ENCODE results near the gene UGT2A2.
"Not testable (repeated sequence)": the region's sequence is repeated elsewhere in the genome, so short reads cannot be mapped to it uniquely, and the experiment has no call there.

UGT2A2 gene

DNA sequence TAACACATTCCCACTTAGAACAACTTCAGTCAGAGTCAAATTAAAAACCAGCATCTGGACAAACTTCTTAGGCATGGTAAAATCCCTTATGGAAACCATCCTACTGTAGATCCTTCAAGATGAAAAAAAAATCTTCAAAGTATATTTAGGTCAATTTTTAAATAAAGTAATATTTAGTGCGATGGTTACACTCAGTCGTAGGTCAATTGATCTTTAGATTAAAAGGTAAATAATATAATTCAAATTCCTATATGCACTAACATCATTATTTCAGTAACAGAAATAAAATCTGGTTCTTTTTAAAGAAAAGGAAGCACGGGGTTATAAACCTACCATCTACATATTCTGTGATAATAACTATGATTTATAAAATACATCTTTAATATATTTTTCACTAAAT lies at the start of gene UGT2A2:
TSS of gene UGT2A2 (minus strand) at position 101 of the 400 bp plus-strand sequence. CDS start at position 99, 2 bp downstream.
- no peak for DNase-seq

DNA sequence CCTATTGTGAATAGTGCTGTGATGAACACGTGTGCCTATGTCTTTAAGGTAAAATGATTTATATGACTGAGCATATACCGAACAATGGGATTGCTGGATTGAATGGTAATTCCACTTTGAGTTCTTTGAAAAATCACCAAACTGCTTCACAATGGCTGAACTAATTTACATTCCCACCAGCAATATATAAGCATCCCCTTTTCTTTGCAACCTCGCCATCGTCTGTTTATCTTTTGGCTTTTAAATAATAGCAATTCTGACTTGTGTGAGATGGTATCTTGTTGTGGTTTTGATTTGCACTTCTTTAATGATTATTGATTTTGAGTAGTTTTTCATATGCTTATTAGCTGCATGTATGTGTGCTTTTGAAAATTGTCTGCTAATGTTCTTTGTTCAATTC lies 45.4 kb upstream of the UGT2A2 start:
- no peak for DNase-seq

DNA sequence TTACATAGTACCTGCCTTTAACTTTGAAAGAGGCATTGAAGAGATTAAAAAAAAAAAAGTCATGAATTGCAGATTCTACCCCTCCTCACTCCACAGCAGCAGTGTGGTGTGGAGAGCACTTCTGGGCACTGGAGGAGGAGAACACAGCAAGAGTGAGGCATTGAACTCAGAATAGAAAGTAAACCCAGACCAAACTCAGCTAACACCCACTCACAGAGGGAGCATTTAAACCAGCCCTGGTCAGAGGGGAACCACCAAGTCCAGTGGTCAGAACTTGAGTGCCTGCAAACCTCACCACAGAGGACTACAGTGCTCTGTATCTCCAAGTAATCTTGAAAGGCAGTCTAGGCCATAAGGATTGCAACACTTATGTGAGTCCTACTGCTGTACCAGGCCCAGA lies 29.2 kb upstream of the UGT2A2 start:
- DNase-seq: no peak

DNA sequence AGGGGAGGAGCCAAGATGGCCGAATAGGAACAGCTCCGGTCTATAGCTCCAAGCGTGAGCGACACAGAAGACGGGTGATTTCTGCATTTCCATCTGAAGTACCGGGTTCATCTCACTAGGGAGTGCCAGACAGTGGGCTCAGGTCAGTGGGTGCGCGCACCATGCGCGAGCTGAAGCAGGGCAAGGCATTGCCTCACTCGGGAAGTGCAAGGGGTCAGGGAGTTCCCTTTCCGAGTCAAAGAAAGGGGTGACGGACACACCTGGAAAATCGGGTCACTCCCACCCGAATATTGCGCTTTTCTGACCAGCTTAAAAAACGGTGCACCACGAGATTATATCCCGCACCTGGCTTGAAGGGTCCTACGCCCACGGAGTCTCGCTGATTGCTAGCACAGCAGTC lies 24.6 kb upstream of the UGT2A2 start:
- not testable (repeated sequence) for DNase-seq

DNA sequence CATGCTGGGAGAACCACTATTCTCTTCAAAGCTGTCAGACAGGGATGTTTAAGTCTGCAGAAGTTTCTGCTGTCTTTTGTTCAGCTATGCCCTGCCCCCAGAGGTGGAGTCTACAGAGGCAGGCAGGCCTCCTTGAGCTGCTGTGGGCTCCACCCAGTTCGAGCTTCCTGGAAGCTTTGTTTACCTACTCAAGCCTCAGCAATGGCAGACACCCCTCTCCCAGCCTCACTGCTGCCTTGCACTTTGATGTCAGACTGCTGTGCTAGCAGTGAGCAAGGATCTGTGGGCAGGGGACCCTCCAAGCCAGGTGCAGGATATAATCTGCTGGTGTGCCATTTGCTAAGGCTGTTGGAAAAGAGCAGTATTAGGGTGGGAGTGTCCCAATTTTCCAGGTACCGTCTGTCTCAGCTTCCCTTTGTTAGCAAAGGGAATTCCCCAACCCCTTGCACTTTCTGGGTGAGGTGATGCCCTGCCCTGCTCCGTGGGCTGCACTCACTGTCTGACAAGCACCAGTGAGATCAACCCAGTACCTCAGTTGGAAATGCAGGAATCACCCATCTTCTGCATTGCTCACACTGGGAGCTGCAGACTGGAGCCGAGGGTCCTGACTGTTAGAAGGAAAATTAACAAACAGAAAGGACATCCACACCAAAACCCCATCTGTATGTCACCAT lies 21.8 kb upstream of the UGT2A2 start:
- not testable (repeated sequence) for DNase-seq

DNA sequence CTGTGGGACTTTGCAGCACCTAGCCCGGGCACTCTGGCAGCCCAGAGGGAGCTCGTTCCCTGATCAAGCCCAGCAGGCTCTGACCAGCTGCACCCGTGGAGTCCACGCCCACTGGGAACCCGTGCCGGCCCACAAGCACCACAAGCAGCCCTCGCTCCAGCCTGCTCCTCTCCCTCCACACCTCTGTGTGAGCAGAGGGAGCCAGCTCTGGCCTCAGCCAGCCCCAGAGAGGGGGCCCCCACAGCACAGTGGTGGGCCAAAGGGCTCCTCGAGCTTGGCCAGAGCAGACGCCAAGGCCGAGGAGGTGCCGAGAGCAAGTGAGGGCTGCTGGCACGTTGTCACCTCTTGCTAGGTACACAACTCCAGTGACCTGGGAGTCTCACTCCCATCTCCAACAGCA lies 18.7 kb upstream of the UGT2A2 start:
- DNase-seq: no peak

DNA sequence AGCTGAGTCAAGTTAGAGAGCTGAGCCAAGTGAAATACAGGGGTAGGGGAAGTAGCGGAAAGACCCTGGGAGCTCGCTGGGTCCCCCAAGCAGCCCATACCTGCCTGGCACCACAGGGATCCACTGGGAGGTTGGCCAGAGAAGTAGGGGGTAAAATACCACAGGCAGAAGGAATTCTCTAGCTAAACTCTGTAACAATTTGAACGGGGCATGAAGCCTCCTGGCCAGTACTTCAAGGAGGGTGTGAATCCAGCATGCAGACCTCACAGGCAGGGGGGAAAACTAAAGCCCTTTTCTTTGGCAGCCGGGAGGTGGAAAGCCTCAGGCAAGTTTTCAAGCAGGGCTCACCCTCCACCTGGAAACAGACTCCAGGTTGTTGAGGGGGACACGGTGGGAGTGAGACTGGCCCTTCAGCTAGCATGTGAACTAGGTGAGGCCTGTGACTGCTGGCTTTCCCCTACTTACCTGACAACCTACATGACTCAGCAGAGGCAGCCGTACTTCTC lies 17.3 kb upstream of the UGT2A2 start:
- no peak for DNase-seq

DNA sequence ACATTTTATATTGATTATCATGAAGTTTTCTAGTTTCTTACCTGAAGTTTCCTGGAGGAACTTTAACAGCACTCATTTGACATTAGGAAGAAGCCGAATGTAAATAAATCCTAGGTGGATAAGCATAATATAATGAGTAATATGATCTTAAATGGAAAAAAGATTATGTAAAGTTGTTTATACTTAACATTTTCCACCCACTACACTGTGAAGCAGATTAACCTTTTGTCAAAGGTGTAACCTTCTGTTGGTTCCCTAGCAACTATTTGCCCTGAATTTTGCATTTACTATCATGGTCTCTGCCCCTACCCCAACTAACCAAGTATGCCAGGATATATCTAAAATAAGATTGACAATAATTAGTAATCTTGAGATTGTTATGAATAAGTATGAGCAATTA lies 13.7 kb upstream of the UGT2A2 start, which contains the start of gene UGT2A1:
TSS of gene UGT2A1 (minus strand) at position 101 of the 400 bp plus-strand sequence. CDS start 5,603 bp downstream, outside the sequence.
- DNase-seq: no peak

DNA sequence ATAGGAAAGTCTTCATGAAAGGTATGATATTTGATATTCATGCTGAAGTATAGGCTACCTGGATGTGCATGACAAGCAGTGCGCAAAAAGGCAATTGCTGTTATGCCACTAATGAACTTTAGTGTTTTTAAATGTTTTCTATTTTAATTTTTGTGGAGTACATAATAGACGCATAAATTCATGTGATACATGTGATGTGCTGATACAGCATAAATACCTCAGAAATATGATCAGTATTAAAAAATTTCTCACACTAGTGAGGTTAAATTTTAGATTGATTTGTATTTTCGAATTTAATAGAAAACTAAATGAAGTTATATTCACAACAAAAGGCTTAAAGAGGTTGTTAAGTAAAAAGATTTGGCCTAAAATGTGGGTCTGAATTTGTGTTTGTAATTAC lies 11.4 kb upstream of the UGT2A2 start:
- DNase-seq: no peak

GRCh38 chr4:69649629-69650028 lies 10.2 kb upstream of the UGT2A2 start:
- no peak for DNase-seq

GRCh38 chr4:69649207-69649606 lies 9.8 kb upstream of the UGT2A2 start:
- DNase-seq: no peak

DNA sequence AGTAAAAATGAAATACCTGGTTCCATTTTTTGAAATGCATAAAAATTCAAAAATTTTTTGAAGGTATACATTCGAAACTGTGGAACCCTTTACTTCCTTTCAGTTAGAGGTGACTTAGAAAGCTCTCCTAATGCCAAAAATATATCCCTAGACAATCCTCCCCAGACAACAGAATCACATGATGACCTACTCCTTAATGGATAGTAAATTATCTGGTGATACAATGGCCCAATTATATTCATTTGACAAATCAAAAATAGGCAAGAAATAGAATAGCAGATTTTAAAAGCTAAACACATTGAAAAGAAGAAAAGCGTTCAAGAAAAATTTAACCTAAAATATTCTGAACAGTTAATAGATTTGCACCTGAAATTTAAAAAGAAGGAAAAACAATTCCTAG lies 3.5 kb upstream of the UGT2A2 start:
- no peak for DNase-seq

- DNase-seq: no peak
These were observed 847 bp upstream of the UGT2A2 start for GRCh38 chr4:69640289-69640688.

DNA sequence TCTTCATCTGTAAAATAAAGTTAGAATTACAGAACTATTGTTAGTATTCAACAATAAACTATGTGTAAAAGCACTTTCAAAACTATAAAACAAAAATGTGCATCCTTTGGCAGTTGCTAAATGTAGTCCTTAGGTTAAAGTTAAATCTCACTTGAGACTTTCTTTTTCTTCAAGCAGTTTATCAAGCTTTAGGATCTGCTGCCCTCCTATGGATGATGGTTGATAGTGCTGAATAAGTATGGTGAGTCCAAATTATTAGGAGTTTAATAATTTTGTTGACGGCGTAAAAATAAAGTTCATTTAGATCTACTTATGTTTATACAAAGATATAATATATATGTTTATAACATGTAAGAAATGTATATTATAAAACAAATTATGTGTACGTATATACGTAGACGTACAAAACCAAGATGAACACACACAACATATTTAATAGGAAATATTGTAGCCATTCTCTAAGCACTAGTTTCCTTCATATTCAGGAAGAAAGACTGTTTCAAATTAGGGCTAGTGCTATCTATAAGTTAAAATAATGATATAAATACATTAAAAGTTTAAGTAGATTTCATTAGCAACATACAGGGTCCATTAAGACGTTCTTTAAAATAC lies 22.3 kb downstream of the UGT2A2 start:
- DNase-seq: peak; percentile 4

DNA sequence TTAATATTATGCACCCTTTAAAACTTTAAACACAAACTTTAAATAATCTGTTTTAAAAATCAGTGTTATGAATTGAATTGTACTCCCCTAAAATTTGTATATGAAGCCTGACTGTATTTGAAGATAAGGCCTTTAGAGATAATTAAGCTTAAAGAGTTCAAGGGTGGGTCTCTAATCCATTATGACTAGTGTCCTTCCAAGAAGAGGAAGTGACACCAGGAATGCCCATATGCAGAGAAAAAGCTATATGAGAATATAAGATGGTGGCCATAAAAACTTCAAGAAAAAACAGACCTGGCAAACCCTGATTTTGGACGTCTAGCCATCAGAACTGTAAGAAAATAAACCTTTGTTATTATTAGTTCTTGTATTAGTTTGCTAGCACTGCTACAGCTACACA lies 29.0 kb downstream of the UGT2A2 start:
- no peak for DNase-seq

DNA sequence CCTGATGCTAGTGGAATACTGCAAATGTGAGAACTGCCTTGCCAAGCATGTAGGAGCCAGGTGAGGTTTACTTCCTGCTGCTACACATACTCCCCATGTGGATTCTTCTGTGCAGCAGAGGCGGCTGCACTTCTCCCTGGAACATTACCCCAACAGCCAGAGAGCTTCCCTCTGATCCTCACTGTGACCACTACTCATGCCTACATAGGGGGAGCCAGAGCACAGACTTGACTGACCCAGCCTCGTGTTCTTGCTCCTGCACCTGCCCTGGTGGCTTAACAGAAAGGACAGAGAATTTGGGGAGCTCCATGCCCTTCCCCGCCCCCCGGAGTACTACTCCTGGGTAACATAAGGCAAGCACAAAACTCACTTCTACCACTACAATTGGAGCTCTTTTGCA lies 38.4 kb downstream of the UGT2A2 start:
- no peak for DNase-seq

GRCh38 chr4:69600013-69600412 lies 39.4 kb downstream of the UGT2A2 start:
- DNase-seq: no peak

GRCh38 chr4:69594382-69594781 lies 45.1 kb downstream of the UGT2A2 start:
- DNase-seq: no peak

DNA sequence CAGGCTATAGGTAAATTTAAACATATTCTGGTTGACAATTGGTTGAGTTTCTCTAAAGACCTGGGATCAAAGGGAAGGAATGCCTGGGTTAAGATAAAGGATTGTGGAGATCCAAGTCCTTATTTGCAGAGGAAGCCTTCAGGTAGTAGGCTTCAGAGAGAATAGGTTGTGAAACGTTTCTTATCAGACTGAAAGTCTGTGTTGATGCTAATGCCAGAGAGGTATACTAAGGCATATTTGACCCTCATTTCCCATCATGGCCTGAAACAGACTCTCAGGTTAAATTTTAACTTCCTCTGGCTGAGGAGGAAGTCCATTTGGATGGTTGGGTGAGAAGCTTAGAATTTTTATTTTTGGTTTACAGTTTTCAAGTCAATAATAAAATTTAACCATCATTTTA lies 48.1 kb downstream of the UGT2A2 start:
- no peak for DNase-seq

DNA sequence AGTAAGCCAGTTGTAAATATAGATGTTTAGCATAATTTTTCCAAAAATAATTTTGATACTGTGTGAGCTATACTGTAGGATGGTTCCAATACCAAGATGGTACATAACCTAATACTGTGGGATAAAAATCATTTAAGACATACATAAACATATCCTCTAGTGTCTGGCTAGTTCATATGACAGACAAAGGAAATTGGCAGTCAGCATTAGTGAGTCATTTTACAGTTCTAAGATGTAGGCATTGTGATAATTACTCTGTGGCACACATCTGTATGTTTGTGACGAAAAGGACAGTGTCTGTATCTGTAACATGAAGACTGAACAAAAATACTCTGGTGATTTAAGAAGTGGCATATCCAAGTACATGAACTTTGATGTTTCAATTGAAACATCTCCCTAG lies 49.6 kb downstream of the UGT2A2 start:
- no peak for DNase-seq

DNA sequence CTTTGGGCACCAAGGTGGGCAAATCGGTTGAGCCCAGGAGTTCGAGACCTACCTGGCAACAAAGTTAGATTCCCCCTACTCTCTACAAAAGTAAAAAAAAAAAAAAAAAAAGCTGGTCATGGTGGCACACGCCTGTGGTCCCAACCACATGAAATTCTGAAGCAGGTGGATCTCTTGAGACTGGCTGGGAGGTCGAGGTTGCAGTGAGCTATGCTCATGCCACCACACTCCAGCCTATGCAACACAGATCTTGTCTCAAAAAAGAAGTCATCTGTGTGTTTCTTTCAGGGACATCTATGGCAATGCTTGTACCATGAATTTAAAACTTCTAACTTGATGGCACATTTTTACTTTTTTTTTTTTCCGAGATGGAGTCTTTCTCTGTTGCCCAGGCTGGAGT lies 55.3 kb downstream of the UGT2A2 start:
- DNase-seq: no peak

GRCh38 chr4:69583543-69583942 lies 55.9 kb downstream of the UGT2A2 start:
- no peak for DNase-seq

GRCh38 chr4:69577245-69577644 lies 62.2 kb downstream of the UGT2A2 start:
- DNase-seq: no peak

DNA sequence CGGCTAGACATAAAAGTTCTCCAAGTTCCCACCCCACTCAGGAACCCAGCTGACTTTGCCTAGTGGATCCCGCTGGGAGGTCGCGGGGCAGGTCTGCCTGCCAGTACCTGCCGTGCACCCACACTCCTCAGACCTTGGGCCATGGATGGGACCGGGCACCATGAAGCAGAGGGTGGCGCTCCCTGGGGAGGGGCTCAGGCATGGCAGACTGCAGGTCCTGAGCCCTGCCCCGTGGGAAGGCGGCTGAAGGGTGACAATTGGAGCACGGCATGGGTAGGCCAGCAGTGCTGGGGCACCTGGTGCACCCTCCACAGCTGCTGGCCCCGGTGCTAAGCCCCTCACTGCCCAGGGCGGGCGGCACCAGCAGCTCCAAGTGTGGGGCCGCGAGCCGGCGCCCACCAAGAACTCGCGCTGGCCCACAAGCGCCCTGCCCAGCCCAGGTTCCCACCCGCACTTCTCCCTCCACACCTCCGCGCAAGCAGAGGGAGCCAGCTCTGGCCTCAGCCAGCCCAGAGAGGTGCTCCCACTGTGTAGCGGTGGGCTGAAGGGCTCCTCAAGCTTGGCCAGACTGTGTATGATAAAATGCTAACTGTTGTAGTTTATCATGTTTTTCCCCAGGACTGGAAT lies 63.1 kb downstream of the UGT2A2 start:
- DNase-seq: no peak
